NCI-H2107 treated with DMSO at 0.1 percent for 48 hours (cell line): ENCODE measurements around the gene HOXA10.

Source experiments
- DNase-seq: peaks from one replicate; lab custom pipeline; 2025; ENCODE audit not compliant: unreplicated experiment; lab: John Stamatoyannopoulos, UW

HOXA10 gene

DNA sequence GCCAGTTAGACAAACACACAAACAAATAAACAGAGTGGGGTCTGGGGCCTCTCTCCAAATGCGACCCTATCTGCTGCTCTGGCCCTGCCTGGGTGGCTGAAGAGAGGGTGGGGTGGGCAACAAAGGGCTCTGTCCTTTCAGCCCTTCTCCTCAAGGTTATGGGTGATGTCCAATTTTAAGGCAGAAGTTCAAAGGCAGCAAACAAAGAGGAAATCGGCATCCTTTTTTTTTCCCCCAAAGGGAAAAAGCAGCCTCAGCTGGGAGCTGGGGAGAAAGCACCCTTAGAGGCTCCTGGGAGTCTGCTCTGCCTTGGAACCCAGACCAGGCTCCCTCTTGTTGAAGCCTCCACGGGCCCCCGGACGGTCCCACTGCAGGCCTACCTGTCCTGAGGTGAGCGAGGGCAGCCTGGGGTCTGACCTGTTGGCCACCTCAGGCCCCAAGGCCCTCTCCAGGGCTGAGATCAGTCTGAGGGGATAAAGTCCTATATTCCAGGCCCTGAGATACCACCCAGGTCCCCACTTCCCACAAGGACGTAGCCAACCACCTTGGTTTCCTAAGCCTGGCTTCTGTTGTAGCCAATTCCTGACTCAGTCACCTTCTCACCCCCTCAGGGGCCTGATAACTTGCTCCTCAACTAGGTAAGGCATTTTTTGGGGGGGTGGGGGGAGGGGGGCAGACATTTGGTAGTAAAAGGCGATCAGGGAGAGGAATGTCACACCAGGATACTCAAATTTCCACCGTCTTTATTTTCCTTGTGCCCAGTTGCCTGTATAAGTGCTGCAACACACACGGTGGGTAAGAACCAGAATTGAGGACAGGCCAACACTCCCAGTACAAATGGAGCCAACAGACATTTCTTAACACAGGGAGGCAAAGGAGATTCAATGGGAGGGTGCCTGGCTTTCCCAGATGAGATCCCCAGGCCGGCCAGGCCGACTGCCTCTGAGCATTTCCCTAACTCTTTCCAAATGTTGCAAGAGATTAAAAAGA, 6.6 kb upstream of the HOXA10 start:
- DNase-seq: no peak

DNA sequence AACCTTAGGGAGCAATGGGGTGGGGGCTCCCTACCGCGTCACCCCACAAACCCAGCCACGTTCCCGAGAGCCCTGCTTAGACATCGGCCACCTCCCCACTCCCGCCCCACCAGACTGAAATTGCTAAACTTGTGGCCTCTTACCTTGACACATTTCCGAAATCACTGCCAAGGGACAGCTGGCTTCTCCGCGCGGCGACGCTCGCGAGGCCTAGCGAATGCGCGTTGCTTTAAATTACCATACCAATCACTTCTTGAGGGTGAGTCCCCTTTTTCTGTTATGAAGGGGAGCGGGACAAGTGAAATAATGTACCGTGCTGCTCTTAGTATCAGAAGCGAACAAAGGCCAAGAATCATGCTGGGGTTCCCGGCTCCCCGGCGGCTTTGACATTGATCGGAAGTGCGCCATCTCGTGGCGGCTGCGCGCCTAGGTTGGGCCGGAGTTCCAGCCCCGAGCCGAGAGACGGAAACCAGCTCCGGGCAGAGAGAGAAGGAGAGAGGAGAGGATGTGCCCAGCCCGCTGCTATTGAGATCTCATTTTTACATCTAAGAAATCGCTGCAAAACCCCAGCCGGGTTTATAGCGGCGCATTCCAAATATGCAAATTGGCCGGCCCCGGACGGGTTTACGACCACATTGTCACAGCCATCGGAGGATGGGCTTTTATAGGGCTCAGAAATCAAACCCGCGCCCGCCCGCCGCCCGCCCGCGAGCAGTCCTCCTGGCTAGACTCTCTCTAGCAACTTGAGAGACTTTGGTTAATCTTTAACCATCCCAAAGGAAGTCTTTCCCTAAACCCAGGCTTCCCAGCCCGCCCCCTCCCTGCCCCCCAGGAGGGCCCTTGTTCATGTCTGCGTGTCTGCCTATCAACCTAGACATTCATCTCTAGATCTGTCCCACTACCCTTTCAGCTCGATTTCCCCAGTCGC, 5.6 kb upstream of the HOXA10 start:
- DNase-seq: no peak

DNA sequence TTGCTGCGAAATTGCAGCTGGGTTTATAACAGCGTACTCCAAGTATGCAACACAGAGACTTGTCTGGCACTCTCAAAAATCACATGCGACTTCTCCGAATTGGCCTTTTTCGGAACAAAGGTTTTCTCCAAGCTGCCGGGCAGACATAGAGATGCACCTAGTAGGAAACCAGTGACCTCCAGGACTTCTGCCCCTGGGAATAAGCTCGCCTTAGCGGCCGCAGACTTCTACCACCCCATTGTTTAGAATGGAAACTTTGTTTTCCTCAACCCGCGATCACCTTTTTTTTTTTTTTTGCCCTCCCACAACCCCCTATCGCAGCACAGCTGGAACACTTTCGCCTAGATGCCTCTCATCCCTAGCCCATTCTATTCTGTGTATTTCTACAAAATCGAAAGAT, 4.9 kb upstream of the HOXA10 start:
- DNase-seq: no peak

DNA sequence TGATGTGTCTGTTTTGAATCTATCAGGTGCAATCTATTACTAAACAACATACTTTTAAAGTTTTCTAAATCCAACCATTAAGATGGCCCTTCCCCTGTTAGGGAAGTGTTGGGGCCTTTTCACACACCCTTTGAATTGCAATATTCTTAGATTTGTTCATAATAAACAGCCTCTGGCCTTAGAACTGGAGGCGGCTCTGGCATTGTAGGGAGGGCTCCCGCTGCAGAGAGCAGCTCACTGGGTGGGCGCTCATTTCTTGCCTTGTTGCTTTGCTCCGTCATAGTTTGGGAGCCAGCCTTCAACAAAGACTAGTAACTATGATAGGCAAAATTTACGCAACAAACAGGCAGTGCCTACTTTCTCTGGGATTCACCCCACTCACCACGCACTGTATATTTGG, 4.2 kb upstream of the HOXA10 start:
- DNase-seq: no peak

DNA sequence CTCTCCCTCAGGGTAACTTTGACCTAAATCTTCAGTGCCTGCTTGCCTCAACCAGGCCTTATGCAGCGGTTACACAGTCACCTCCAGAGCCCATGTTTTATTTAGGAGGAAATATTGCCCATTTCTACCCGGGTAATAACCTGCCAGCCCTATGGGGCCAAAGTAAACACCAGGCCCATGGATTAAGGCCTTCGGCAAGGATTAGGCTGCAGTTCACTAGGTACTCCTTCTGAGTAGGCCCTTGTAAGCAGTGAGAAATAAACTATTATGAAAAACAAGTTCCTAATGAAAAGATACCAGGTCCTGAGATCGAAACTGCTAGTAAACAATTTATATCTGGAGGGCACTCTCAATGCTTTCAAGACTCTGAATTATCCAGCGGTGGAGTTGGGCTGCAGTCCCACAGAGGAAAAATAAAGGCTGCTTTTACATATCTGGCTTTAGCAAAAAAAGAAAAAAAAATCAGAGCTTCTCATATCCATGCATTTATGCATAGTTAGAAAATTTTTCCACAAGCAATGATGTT, 3.7 kb upstream of the HOXA10 start:
- no peak for DNase-seq

DNA sequence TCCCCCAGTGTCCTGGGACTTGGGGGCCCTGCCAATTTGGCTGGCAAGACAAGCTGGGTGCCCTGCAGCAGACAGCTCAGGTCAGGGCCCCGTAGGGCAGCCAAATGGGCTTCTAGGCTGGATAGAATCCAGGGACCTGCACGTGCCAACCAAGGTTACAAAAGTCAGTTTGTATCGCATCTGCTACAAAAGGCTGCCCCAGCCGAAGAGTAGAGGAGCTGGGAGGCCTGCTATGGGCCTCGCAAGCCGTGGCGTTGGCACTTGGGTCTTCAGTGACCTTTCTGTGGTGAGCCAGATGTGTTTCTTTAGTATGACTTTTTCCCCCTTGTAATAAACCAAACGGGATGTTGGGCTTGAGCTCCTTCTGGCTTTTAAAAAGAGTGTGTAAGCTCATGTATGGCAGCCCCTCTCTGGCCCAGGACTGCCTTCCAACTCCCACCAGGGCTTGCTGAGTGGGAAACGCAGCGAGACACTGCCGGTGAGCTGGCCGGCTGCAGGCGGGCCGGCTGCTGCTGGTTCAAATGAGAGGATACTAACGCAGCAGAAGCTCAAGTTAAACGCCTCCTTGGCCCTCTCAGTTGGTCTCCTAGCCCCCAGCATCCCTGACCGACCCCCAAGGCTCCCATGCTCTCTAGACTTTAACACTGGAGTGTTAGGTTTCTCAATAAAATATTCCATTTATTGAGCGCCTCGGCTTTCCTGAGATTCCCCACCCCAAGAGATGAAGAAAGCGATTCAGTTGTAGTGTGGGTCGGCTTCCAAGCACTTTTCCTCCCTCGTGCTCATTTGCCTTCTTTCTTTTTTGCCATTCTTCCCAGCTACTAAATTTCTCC, 3.1 kb upstream of the HOXA10 start:
- no peak for DNase-seq

DNA sequence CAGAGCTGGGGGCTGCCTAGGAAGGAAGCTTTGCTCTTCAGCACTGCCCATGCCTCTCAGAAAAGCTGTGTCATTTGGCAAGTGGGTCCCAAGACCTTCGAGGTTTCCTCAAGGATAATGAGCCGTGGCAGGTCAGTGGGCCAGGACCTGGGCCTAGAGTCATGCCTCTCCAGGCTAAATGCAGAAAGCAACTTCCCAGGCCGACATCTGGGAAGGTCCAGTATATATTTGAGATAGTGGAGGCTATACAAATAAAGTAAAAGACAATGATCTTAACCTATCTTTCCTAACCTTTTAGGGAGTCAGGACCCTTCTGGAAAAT, 2.4 kb upstream of the HOXA10 start:
- no peak for DNase-seq

DNA sequence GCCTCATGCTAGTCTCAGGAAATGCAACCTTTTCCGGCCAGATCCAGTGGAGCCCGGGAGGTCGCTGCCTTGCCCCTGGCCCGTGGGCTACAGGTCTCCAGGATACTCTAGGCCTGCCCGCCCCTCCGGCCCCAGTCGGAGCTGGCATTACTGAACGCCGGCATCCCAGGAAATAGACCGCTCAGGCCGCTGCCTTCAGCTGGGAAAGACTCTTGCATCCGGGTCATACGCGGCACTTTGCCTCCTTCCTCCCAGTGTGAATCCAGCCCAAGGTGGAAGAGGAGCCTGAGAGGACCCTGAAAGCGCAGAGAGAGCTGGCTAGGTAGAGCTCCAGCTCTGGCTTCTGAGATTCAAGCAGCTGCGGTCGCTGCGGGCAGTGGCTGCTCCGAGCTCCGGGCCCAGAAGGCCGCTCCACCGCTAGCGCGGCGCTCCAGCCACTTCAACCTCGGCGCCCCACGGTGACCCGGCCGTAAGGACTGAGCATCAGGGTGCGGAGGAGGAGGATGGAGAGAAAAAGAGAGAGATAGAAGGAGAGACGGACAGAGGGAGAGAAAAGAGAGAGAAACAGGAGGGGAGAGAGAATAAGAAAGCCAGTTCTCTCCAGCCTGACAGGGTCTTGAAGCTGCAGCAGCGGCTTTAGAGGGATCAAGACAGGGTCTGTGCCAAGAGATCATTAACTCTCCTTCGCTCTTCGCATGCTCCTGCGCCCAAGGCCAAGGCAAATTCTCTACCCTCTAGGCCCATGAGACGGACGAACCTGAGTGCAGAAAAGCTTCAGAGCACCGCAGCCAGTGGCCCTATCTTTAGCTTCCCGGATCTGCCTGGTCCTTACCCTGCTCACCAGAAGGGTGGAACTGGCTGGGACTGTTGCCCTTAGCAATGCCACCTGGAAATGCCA, 1.8 kb upstream of the HOXA10 start:
- DNase-seq: no peak

DNA sequence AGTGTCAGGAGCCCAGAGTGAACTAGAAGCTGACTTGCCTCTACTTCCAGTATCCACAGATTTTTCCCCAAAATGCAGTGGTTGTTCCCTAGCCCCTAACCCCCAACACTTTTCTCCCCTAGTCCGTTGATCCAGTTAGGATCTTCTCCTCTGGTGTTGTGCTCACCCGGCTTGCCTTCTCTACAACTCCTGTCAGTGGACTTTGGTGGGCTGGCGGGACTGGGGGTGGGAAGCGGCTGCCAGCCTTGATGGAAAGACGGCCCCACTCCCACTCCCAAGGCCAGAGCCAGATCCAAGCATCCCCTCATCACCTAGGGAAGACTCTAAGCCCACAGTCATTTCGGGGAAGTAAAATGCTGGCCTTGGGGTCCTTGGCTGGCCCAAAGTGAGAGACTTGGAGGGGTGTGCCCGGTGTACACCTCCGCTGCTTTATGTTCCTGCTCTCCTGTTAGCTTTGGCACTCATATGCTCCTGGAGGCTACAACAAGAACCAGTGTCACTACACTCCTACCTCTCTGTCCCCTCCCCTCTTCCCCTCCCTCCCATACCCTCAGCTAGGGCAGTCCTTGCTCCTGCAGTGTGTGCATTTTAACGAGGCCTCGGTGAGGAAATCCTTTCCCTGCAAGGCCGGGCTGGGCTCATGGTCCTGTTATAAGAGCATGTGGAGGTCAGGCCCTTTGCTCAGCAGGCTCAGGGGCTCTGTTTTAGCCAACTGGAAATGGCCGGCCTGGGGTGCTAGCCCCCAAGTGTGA, 930 bp upstream of the HOXA10 start:
- no peak for DNase-seq

DNA sequence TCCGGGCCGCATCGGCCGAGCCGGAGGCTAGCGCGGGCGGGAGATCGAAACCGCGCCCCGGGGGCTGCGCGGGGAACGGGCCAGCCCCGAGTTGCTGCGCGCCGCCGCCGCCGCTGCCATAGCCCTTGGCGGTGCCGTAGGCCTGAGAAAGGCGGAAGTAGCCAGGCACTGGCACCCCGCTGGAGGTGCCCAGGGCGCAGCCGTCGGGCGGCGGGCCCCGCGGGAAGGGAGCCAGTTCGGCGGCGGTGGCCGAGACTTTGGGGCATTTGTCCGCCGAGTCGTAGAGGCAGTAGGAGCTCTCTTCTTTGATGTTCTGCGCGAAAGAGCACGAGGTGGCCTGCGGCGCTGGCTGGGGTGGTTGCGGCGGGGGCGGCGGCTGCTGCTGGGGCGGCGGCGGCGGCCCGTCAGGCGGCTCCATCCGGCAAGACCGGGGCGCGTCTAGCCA, 587 bp downstream of the HOXA10 start:
- DNase-seq: no peak

DNA sequence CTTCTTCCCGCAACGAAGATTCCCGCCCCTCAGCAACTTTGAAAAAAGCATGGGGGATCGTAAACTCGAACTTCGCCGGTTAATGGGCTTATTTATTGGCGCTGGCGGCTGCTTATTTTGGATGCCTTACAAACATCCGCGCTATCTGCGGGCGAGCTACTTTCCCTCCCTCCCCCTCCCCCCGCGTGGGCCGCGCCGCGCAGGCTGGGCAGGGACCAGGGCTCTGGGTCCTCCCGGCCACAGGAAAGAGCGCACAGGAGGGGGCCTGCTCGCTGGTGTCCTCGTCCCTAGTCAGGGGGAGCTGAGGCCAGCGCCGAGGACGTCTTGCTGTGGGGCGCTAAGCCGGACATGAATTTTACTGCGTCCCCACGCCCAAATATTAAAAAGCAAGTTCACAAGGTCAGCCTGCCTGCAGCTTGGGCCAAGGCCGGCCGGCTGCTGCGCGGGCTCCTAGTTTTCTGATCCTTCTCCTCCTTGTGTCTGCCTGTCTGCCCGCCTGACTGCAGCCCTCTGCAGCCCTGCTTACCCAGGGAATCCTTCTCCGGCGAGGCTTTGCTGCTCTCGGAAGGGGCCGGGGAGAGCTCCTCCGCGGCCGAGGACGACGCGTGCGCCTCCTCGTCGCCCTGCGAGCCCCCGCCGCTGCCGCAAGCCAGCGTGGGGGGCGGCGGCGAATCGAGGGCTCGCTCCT, 1.2 kb downstream of the HOXA10 start:
- no peak for DNase-seq

DNA sequence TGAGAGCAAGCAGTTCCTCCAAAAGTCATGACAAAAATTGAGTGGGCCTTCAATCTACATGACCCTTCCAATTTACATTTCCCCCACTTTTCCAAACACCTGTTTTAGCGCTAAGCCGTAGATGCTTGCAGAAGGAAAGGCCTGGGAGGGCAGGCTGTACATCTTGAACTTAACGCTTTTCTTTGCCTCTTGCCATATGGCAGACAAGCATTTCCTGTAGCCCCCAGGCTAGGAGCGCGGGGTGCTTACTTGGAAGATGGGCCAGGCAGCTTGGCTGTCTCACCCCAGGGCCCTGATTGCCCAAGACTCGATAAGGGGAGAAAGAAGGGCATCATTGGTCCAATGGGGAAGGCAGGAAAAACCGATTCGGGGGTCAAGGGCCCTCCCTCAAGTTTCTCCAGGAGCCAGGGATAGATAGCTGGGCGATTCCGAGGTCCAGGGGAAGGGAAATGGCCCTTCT, 1.8 kb downstream of the HOXA10 start:
- no peak for DNase-seq

DNA sequence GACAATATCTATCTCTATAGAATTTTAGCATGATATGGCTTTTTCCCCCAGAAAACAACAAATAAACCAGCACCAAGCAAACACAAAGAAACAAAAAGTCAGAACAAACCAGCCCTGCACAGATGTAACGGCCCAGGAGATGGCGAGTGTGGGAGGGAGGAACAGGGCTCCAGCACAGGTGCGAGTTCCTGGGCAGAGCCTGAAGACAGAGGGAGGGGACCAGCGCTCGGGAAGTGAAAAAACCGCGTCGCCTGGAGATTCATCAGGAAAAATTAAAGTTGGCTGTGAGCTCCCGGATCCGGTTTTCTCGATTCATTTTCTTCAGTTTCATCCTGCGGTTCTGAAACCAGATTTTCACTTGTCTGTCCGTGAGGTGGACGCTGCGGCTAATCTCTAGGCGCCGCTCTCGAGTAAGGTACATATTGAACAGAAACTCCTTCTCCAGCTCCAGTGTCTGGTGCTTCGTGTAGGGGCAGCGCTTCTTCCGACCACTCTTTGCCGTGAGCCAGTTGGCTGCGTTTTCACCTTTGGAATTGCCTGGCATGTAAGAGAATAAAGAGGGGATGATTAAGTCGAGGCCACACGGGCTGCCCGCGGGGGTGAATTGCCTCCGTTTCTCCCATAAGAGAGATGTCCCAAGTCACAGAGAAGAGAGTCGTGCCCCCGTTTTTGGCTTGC, 2.3 kb downstream of the HOXA10 start:
- DNase-seq: no peak

DNA sequence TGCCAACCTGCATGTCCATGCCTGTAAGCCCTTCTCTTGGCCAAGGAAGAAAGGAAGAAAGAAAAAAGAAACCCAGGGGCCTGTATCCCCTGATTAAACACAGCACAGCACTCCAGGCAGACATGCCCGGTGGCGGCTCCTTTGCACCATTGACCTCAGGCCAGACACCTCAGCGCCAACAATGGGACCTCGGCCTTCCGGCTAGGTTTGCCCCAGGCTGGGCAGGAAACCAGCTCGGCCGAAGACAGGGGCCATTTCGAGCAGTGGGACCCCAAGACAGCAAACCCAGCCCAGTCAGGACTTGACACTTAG, 2.8 kb downstream of the HOXA10 start:
- no peak for DNase-seq

DNA sequence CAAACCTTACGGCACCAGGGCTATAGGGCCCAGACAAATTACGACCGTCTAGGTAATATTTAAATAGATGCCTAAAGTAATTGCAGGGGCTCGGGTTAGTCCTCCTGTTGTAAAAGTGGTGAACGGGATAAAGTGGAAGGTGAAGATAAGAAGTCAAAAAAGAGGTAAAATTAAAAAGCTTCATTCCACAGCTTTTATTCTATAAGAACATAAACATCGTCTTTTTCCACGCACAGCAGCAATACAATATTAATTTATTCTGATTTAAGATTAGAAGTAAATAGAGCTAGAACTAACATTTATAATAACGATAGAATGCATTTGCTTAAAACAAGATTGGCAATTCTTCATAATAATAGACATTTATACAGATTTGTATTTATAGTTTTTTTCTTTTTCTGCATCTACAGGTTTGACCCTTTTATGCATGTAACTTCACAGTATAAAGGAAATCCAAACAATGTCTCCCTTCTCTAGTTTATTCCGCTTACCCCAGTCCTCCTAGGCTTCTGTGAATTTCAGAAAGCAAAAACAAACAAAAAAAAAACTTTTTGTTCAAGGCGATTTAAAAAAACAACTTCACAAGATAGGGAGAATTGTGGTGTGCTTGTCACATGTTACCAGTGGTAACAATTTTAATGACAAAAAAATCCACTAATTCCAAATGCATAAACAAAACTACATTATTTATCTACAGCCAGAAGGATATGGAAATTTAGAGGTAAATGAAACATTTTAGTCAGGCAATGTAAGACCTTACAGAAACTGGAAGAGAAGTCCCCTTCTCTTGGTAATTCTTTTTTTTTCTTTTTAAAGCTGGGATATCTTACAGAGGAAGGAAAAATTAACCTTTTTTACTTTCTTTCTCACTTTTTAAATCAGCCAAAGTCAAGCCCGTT, 3.4 kb downstream of the HOXA10 start:
- DNase-seq: no peak

DNA sequence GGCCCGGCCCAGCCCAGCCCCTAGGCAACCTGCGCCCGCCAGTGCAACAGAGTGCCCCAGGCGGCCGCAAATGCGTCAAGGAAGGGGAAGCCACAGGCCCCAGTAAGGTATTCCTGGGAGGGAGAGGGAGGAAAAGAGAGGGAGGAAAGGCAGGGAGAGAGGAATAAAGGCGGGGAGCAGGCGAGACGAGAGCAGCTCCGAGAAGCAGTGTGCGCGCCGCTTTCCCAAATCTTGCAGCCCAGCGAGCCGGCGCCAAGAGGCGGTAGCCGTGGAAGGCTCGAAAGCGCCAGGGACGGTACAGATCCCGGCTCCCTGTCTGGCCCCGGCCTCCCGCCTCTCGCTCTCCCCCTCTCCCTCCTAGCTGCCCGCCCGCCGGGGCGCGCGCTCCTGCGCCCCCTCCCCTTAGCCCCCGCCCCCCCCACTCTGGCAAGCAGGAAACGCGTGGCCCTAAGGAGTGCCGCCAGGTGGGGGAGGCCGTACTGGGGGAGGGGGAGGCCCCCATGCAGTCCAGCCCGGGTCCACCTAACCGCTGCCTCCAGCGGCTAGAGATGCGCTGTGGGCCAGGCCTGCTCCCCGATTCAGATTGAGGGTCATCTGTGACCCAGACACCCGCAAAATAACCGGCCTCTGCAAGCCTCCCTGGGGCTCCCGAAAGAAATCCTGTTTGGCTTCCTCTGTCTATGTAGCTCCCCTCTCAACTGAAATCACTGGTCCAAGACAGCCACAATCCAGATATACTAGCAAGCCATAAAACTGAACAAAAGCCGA, 4.3 kb downstream of the HOXA10 start:
- DNase-seq: no peak
